NT2/D1 (cell line): ENCODE data around the gene LZTS3.

Experiments
- SUZ12 ChIP-seq: IDR thresholded peaks from 2 replicates; pipeline ENCODE4 v1.6.1; 2011; ENCODE audit not compliant: insufficient read length, insufficient read depth; ENCODE audit errors: extremely low read depth
- YY1 ChIP-seq: IDR thresholded peaks from 2 replicates; pipeline ENCODE4 v1.6.1; 2011; ENCODE audit not compliant: insufficient read length, insufficient read depth
- ZNF274 ChIP-seq: IDR thresholded peaks from 2 replicates; pipeline ENCODE4 v1.6.1; 2011; ENCODE audit warnings: mild to moderate bottlenecking, low read depth, low read length

- TF ChIP-seq SUZ12 (no peak), YY1 (no peak), ZNF274 (no peak)
These were observed 7.9 kb upstream of the LZTS3 start for GRCh38 chr20:3181270-3181669.
